Suprapubic skin (tissue), 4 donors: Measurements from ENCODE around the gene TNFAIP3. TPM values are rescaled to one million over a fixed set of nuclear protein-coding genes. Genes with fewer than 3 reads are reported as not detected.

Experiments used
- DNase-seq, 2 donors: peaks; one replicate each; pipeline ENCODE4 v3.0.0-alpha.2; 2019; ENCODE audit warnings: low spot score in 2 of 2
- H3K27ac ChIP-seq: fragments of 200-600 bp; sonication (generic); one replicate; pipeline ENCODE4 v1.5.1; 2019
- H3K27me3 ChIP-seq: fragments of 200-600 bp; sonication (generic); one replicate; pipeline ENCODE4 v1.5.1; 2019
- H3K36me3 ChIP-seq: fragments of 200-600 bp; sonication (generic); one replicate; pipeline ENCODE4 v1.5.1; 2019
- H3K4me1 ChIP-seq: fragments of 200-600 bp; sonication (generic); one replicate; pipeline ENCODE4 v1.5.1; 2019
- H3K4me3 ChIP-seq: fragments of 200-600 bp; sonication (generic); one replicate; pipeline ENCODE4 v1.5.1; 2019; ENCODE audit warnings: mild to moderate bottlenecking
- H3K9me3 ChIP-seq: fragments of 200-600 bp; sonication (generic); one replicate; pipeline ENCODE4 v1.5.1; 2019
- EP300 ChIP-seq: sonication (generic); formaldehyde crosslinking; IDR thresholded peaks from one replicate; pipeline ENCODE4 v1.6.1; 2017; ENCODE audit warnings: antibody characterized with exemption
- POLR2A ChIP-seq, 2 donors: fragments of 450-650 bp; IDR thresholded peaks; one replicate each; pipeline ENCODE4 v1.6.1; 2017; ENCODE audit warnings: antibody characterized with exemption in 2 of 2, mild to moderate bottlenecking in 2 of 2, moderate library complexity in 2 of 2
- POLR2AphosphoS5 ChIP-seq, 3 donors: sonication (generic); formaldehyde crosslinking; IDR thresholded peaks; one replicate each; pipeline ENCODE4 v1.6.1; 2017; ENCODE audit warnings: antibody characterized with exemption in 3 of 3
- WGBS: methylation state at CpG from one replicate; pipeline ENCODE4 v1.1.5; 2018; 5-methylcytosine and 5-hydroxymethylcytosine counted together
- total RNA-seq, 4 donors: library from RNA; depleted of rRNA; stranded (reverse); fragments of >200 nt; gene quantifications; one replicate each; pipeline ENCODE4 v1.1.0, GENCODE V29; 2016
- TF ChIP-seq, protein P1 (sequence below), 2 donors: fragments of 200-600 bp in 1 of 2; fragments of 450-650 bp in 1 of 2; sonication (generic) in 1 of 2; IDR thresholded peaks; one replicate each; pipeline ENCODE4 v1.5.1; 2016 to 2019; ENCODE audit warnings: antibody characterized with exemption in 2 of 2, mild to moderate bottlenecking in 1 of 2, moderate library complexity in 1 of 2

TNFAIP3 gene
- total RNA-seq, 4 donors from 2014 or later = 64.1 to 146 (median 111) TPM

DNA sequence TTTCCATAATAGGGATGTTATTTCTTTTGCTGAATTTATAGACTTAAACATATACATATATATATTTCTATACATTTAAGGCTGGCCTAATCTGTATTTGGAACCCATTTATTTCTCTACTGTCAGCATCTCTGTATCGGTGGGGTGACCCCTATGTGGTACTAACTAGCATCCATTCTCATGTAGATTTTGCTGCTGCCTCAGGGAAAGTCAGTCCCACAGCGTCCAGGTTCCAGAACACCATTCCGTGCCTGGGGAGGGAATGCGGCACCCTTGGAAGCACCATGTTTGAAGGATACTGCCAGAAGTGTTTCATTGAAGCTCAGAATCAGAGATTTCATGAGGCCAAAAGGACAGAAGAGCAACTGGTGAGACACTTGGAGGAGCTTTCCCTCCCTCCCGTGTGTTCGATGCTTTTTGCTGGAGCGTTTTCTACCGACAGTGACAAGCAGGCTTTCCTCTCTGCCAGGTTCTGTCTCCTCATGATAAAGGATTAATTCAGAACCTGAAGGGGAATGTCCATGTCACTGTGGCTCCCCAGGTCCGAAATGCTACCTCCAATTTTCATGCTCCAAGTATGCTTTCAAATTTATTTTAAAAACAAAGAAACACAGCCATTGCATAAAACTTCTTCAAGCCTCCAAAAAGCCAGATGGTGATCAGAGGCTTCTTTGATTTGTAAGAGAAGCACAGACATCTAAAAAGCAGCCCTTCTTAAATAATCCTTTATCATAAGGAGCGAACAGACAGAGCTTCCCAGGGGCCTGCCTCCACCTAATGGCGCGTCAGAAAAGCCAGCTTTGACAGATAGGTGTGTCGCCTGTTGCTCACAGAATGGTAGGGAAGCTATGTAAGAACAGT is 13.1 kb downstream of the TNFAIP3 start:
- Histone ChIP-seq H3K4me1 (peaks cover 27% of the 10 kb centered on the region), H3K4me3 (no peak overlapping the region), H3K9me3 (no peaks in the 10 kb centered on the region), H3K36me3 (peaks cover 78% of the 10 kb centered on the region), H3K27me3 (no peaks in the 10 kb centered on the region), H3K27ac (no peak overlapping the region)
- DNase-seq = no peak
- WGBS = 92% methylated on average over 13 of the region's 13 CpGs
- no peak for TF ChIP-seq EP300

DNA sequence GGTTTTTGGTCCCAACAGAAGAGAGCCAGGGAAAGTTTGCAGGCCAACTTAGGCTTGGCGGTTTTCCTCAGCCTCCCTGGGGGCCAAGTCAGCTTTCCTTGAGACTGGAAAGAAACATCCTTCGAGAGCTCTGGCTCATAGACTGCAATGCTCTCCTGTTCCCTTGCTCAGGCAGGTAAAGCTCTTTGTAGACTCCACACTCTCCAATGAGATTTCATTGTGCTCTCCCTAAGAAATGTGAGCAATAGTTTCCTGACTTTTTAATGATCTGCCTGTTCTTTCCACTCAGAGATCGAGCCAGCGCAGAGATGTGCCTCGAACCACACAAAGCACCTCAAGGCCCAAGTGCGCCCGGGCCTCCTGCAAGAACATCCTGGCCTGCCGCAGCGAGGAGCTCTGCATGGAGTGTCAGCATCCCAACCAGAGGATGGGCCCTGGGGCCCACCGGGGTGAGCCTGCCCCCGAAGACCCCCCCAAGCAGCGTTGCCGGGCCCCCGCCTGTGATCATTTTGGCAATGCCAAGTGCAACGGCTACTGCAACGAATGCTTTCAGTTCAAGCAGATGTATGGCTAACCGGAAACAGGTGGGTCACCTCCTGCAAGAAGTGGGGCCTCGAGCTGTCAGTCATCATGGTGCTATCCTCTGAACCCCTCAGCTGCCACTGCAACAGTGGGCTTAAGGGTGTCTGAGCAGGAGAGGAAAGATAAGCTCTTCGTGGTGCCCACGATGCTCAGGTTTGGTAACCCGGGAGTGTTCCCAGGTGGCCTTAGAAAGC is 13.9 kb downstream of the TNFAIP3 start:
- Histone ChIP-seq H3K4me1 (peaks cover 27% of the 10 kb centered on the region), H3K27me3 (no peaks in the 10 kb centered on the region), H3K27ac (no peak overlapping the region), H3K36me3 (peaks cover 70% of the 10 kb centered on the region), H3K4me3 (no peak overlapping the region), H3K9me3 (no peaks in the 10 kb centered on the region)
- TF ChIP-seq POLR2AphosphoS5 (IDR thresholded peaks at IDR 0.05) (no peak), EP300 (no peak), POLR2A (IDR thresholded peaks at IDR 0.05) (no peak)
- TF ChIP-seq, protein P1, sequence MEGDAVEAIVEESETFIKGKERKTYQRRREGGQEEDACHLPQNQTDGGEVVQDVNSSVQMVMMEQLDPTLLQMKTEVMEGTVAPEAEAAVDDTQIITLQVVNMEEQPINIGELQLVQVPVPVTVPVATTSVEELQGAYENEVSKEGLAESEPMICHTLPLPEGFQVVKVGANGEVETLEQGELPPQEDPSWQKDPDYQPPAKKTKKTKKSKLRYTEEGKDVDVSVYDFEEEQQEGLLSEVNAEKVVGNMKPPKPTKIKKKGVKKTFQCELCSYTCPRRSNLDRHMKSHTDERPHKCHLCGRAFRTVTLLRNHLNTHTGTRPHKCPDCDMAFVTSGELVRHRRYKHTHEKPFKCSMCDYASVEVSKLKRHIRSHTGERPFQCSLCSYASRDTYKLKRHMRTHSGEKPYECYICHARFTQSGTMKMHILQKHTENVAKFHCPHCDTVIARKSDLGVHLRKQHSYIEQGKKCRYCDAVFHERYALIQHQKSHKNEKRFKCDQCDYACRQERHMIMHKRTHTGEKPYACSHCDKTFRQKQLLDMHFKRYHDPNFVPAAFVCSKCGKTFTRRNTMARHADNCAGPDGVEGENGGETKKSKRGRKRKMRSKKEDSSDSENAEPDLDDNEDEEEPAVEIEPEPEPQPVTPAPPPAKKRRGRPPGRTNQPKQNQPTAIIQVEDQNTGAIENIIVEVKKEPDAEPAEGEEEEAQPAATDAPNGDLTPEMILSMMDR (IDR thresholded peaks at IDR 0.05) = no peak
- 87% methylated on average over 11 of the region's 21 CpGs for WGBS
- no peak for DNase-seq

DNA sequence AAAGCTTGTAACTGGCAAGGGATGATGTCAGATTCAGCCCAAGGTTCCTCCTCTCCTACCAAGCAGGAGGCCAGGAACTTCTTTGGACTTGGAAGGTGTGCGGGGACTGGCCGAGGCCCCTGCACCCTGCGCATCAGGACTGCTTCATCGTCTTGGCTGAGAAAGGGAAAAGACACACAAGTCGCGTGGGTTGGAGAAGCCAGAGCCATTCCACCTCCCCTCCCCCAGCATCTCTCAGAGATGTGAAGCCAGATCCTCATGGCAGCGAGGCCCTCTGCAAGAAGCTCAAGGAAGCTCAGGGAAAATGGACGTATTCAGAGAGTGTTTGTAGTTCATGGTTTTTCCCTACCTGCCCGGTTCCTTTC is 14.4 kb downstream of the TNFAIP3 start:
- H3K4me1 ChIP-seq = peaks cover 27% of the 10 kb centered on the region
- no peak overlapping the region for H3K27ac ChIP-seq
- no peak for DNase-seq
- WGBS = 94% methylated on average over 7 of the region's 9 CpGs
- no peaks in the 10 kb centered on the region for H3K27me3 ChIP-seq
- peaks cover 64% of the 10 kb centered on the region for H3K36me3 ChIP-seq
- H3K4me3 ChIP-seq = no peak overlapping the region
- TF ChIP-seq, protein P1 (IDR thresholded peaks at IDR 0.05) = no peak
- TF ChIP-seq POLR2A (IDR thresholded peaks at IDR 0.05) (no peak), EP300 (no peak), POLR2AphosphoS5 (IDR thresholded peaks at IDR 0.05) (no peak)
- no peaks in the 10 kb centered on the region for H3K9me3 ChIP-seq

DNA sequence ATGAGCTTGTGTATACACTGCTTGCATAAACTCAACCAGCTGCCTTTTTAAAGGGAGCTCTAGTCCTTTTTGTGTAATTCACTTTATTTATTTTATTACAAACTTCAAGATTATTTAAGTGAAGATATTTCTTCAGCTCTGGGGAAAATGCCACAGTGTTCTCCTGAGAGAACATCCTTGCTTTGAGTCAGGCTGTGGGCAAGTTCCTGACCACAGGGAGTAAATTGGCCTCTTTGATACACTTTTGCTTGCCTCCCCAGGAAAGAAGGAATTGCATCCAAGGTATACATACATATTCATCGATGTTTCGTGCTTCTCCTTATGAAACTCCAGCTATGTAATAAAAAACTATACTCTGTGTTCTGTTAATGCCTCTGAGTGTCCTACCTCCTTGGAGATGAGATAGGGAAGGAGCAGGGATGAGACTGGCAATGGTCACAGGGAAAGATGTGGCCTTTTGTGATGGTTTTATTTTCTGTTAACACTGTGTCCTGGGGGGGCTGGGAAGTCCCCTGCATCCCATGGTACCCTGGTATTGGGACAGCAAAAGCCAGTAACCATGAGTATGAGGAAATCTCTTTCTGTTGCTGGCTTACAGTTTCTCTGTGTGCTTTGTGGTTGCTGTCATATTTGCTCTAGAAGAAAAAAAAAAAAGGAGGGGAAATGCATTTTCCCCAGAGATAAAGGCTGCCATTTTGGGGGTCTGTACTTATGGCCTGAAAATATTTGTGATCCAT is 15.3 kb downstream of the TNFAIP3 start:
- no peak overlapping the region for H3K27ac ChIP-seq
- 94% methylated on average over 2 of the region's 2 CpGs for WGBS
- peaks cover 55% of the 10 kb centered on the region for H3K36me3 ChIP-seq

More for the DNA sequence above, 15.3 kb downstream of the TNFAIP3 start:
- Histone ChIP-seq H3K27me3 (no peaks in the 10 kb centered on the region), H3K4me3 (no peak overlapping the region), H3K9me3 (no peaks in the 10 kb centered on the region), H3K4me1 (peaks cover 27% of the 10 kb centered on the region)
- TF ChIP-seq POLR2AphosphoS5 (IDR thresholded peaks at IDR 0.05) (no peak), EP300 (no peak), POLR2A (IDR thresholded peaks at IDR 0.05) (no peak)
- TF ChIP-seq, protein P1 (IDR thresholded peaks at IDR 0.05) = no peak
- DNase-seq = no peak
